Neural cell (in vitro differentiated cells): ENCODE results near the gene LIPC.

Source experiments
- EZH2 ChIP-seq: fragments of 200-600, 300-800 bp; shearing (Covaris generic), sonication (generic); IDR thresholded peaks from 2 replicates; pipeline ENCODE4 v1.6.1; 2014; ENCODE audit warnings: antibody characterized with exemption, low read length, borderline replicate concordance, mild to moderate bottlenecking; ENCODE audit not compliant: insufficient read depth, poor library complexity, severe bottlenecking
- MXI1 ChIP-seq: fragments of 450-650 bp; conservative IDR thresholded peaks from 2 replicates; pipeline ENCODE4 v1.6.1; 2014; ENCODE audit warnings: antibody characterized with exemption, mild to moderate bottlenecking; ENCODE audit not compliant: poor library complexity, severe bottlenecking
- REST ChIP-seq: IDR thresholded peaks from 2 replicates; pipeline ENCODE4 v1.6.1; 2012; ENCODE audit warnings: borderline replicate concordance

GRCh38 chr15:58509556-58509955 lies 77.8 kb downstream of the LIPC start:
- no peak for TF ChIP-seq MXI1
- TF ChIP-seq EZH2, result no peak
- TF ChIP-seq REST, result no peak
